GM19372 (cell line): Measurements from ENCODE around the gene PALS2.

Source experiments
- ATAC-seq: cut with Tn5 transposase; IDR thresholded peaks from one replicate; pipeline ENCODE4 v1.9.1; 2021; ENCODE audit warnings: mild to moderate bottlenecking, low read depth, moderate library complexity; ENCODE audit not compliant: unreplicated experiment

Gene PALS2

GRCh38 chr7:24580283-24580946 lies 7.2 kb downstream of the PALS2 start:
- ATAC-seq, result no peak

GRCh38 chr7:24582166-24582565 lies 8.9 kb downstream of the PALS2 start:
- no peak for ATAC-seq

- peak; percentile 61 for ATAC-seq
Observed at GRCh38 chr7:24587853-24588252, 14.6 kb downstream of the PALS2 start.

GRCh38 chr7:24591152-24591551 lies 17.9 kb downstream of the PALS2 start:
- ATAC-seq, result no peak

- peak; percentile 51 for ATAC-seq
Observed at GRCh38 chr7:24595671-24596418, 22.6 kb downstream of the PALS2 start.

GRCh38 chr7:24597014-24597413 lies 23.8 kb downstream of the PALS2 start:
- ATAC-seq, result no peak

- no peak for ATAC-seq
Observed at GRCh38 chr7:24601600-24601999, 28.3 kb downstream of the PALS2 start.

GRCh38 chr7:24602860-24603456 lies 29.7 kb downstream of the PALS2 start:
- no peak for ATAC-seq

- ATAC-seq, result no peak
Observed at GRCh38 chr7:24604630-24605029, 31.4 kb downstream of the PALS2 start.

GRCh38 chr7:24608504-24608903 lies 35.3 kb downstream of the PALS2 start:
- ATAC-seq, result no peak

- ATAC-seq, result no peak
Observed at GRCh38 chr7:24609059-24609458, 35.8 kb downstream of the PALS2 start.

GRCh38 chr7:24609570-24609969 lies 36.3 kb downstream of the PALS2 start:
- ATAC-seq, result no peak

GRCh38 chr7:24611130-24611529 lies 37.9 kb downstream of the PALS2 start:
- ATAC-seq, result no peak

GRCh38 chr7:24617957-24618616 lies 44.8 kb downstream of the PALS2 start:
- no peak for ATAC-seq

GRCh38 chr7:24619978-24620377 lies 46.7 kb downstream of the PALS2 start:
- no peak for ATAC-seq

GRCh38 chr7:24622646-24623182 lies 49.5 kb downstream of the PALS2 start:
- ATAC-seq, result no peak
